K562 (cell line): Measurements from ENCODE around the gene ABCB10. TPM values are rescaled to one million over a fixed set of nuclear protein-coding genes. Genes with fewer than 3 reads are reported as not detected.

Source experiments
- AFF1 ChIP-seq, 2 experiments: fragments of 450-650 bp; IDR thresholded peaks; 2 replicates each; pipeline ENCODE4 v1.6.1; 2018; ENCODE audit warnings: mild to moderate bottlenecking in 2 of 2, low read depth in 1 of 2; ENCODE audit not compliant: partially characterized antibody in 2 of 2
- C11orf30 ChIP-seq: fragments of 450-650 bp; IDR thresholded peaks from 2 replicates; pipeline ENCODE4 v1.6.1; 2016; ENCODE audit warnings: low read depth, mild to moderate bottlenecking
- CEBPZ ChIP-seq: fragments of 150-350 bp; IDR thresholded peaks from 2 replicates; pipeline ENCODE4 v1.6.1; 2014; ENCODE audit warnings: low read depth, mild to moderate bottlenecking, low read length, borderline replicate concordance
- DMBX1 ChIP-seq: fragments of 250-450 bp; sonication (Bioruptor Pico); IDR thresholded peaks from 2 replicates; pipeline ENCODE4 v1.8.0; 2022; ENCODE audit warnings: inconsistent platforms, mild to moderate bottlenecking, moderate library complexity, borderline replicate concordance
- FIP1L1 ChIP-seq: fragments of 200-400 bp; formaldehyde crosslinking; IDR thresholded peaks from 2 replicates; pipeline ENCODE4 v1.6.1; 2018; ENCODE audit warnings: mild to moderate bottlenecking, low read depth, low read length; ENCODE audit not compliant: poor library complexity, severe bottlenecking
- FOXJ3 ChIP-seq: sonication (generic); formaldehyde crosslinking; IDR thresholded peaks from 2 replicates; pipeline ENCODE4 v1.4.0; 2020; ENCODE audit warnings: mild to moderate bottlenecking, missing genetic modification reagents
- HMGN3 ChIP-seq: IDR thresholded peaks from 2 replicates; pipeline ENCODE4 v1.6.1; 2011; ENCODE audit warnings: borderline replicate concordance, low read depth, mild to moderate bottlenecking, mixed read lengths, low read length; ENCODE audit not compliant: insufficient read length; ENCODE audit errors: extremely low read depth
- KHSRP ChIP-seq: fragments of 450-650 bp; IDR thresholded peaks from 2 replicates; pipeline ENCODE4 v1.6.1; 2017
- NFE2 ChIP-seq: IDR thresholded peaks from 2 replicates; pipeline ENCODE4 v1.6.1; 2014; ENCODE audit warnings: antibody characterized with exemption, low read depth
- NFYB ChIP-seq: IDR thresholded peaks from 2 replicates; pipeline ENCODE4 v1.6.1; 2011; ENCODE audit warnings: mild to moderate bottlenecking, moderate library complexity; ENCODE audit not compliant: insufficient read length; ENCODE audit errors: extremely low read depth
- PHB2 ChIP-seq: fragments of 450-650 bp; IDR thresholded peaks from 2 replicates; pipeline ENCODE4 v1.6.1; 2017; ENCODE audit warnings: low read depth
- POLR3A ChIP-seq: IDR thresholded peaks from 2 replicates; pipeline ENCODE4 v1.6.1; 2011; ENCODE audit warnings: borderline replicate concordance, mild to moderate bottlenecking, moderate library complexity; ENCODE audit not compliant: insufficient read length, insufficient read depth; ENCODE audit errors: extremely low read depth
- SMARCA5 ChIP-seq: fragments of 450-650 bp; IDR thresholded peaks from 2 replicates; pipeline ENCODE4 v1.6.1; 2016
- ZBTB33 ChIP-seq: sonication (generic); formaldehyde crosslinking; IDR thresholded peaks from 2 replicates; pipeline ENCODE4 v1.8.1; 2023; ENCODE audit warnings: mild to moderate bottlenecking, missing genetic modification reagents
- ZNF197 ChIP-seq: fragments of 200-800 bp; sonication (Bioruptor generic); IDR thresholded peaks from 2 replicates; pipeline ENCODE4 v1.6.1; 2016; ENCODE audit warnings: low read depth, missing genetic modification characterization, missing compliant biosample characterization
- ZNF282 ChIP-seq: sonication (generic); formaldehyde crosslinking; IDR thresholded peaks from 2 replicates; pipeline ENCODE4 v1.8.1; 2023; ENCODE audit warnings: missing genetic modification reagents
- ZZZ3 ChIP-seq: fragments of 450-650 bp; IDR thresholded peaks from 2 replicates; pipeline ENCODE4 v1.6.1; 2016; ENCODE audit warnings: antibody characterized with exemption, mild to moderate bottlenecking, moderate library complexity
- polyA plus RNA-seq, 8 experiments: library from polyadenylated mRNA; depleted of rRNA in 4 of 8; stranded (reverse) in 5 of 8; unstranded in 3 of 8; fragments of >200 nt; fragmentation: Nextera tagmentation in 2 of 8; fragmentation: Illumina TruSeq in 1 of 8; extraction: Ambion mirVana in 2 of 8; extraction: Trizol in 1 of 8; gene quantifications; 2 replicates each; pipeline versions ENCODE4 v1.2.1 to v1.2.3, GENCODE V29; 2011 to 2014; ENCODE audit warnings: inconsistent platforms in 1 of 8, missing spikeins in 1 of 8
- total RNA-seq, 7 experiments: library from RNA; depleted of rRNA in 6 of 7; stranded (reverse); fragments of >200 nt in 6 of 7; fragmentation: Illumina TruSeq in 2 of 7; extraction: Trizol in 2 of 7; gene quantifications; 2 replicates each; pipeline versions ENCODE4 v1.2.1 to v1.2.3, GENCODE V29; 2011 to 2021; ENCODE audit warnings: low replicate concordance in 1 of 7

Gene ABCB10
- total and polyA plus RNA-seq, 9 of the 15 experiments (the other 6 are each of a cell fraction or from before 2014, with no cell fraction given) = 12.4 to 54.8 (median 36.4) TPM

- TF ChIP-seq HMGN3 (peak; percentile 83), FOXJ3 (no peak), ZZZ3 (peak; percentile 50; the same call in 1 of the 2 replicates), ZNF282 (CRISPR knock-in tag) (no peak), POLR3A (no peak), ZBTB33 (peak; percentile 73), NFYB (no peak), PHB2 (peak; percentile 100), ZNF197 (peak; percentile 90; the same call in 1 of the 2 replicates), DMBX1 (CRISPR knock-in tag) (peak; percentile 98), FIP1L1 (no peak), C11orf30 (peak; percentile 54), NFE2 (peak; percentile 18; the same call in 1 of the 2 replicates), CEBPZ (no peak), AFF1 (IDR thresholded peaks at IDR 0.05; ENCODE audit: low read depth in 1 of 2, partially characterized antibody in 2 of 2) (peak; percentile 38 to 97), SMARCA5 (no peak), KHSRP (peak; percentile 87)
These were observed 3.5 kb downstream of the ABCB10 start (continued) for GRCh38 chr1:229554886-229555621.
